HT1080 (cell line): Measurements from ENCODE around the gene ARMC6. TPM values are rescaled to one million over a fixed set of nuclear protein-coding genes. Genes with fewer than 3 reads are reported as not detected.

Source experiments
- DNase-seq: peaks from one replicate; pipeline ENCODE4 v3.0.0-alpha.2; 2015; ENCODE audit warnings: low read depth
- polyA plus RNA-seq, 2 experiments: library from polyadenylated mRNA; depleted of rRNA; stranded (reverse); fragments of >200 nt; gene quantifications; 2 replicates each; pipeline ENCODE4 v1.2.3, GENCODE V29; 2015
- total RNA-seq: library from RNA; depleted of rRNA; stranded (reverse); fragments of >200 nt; shearing (Covaris generic); gene quantifications from 2 replicates; pipeline ENCODE4 v1.2.3, GENCODE V29; 2014; rRNA removed

Gene ARMC6
- 126 and 130 TPM in 2 replicates for total RNA-seq
- 35.8 and 46.0 TPM in 2 replicates for polyA plus RNA-seq (2015; cell fraction: cytosol; rRNA removed)
- polyA plus RNA-seq (2015; cell fraction: nucleus; rRNA removed) = 44.5 and 44.6 TPM in 2 replicates

DNA sequence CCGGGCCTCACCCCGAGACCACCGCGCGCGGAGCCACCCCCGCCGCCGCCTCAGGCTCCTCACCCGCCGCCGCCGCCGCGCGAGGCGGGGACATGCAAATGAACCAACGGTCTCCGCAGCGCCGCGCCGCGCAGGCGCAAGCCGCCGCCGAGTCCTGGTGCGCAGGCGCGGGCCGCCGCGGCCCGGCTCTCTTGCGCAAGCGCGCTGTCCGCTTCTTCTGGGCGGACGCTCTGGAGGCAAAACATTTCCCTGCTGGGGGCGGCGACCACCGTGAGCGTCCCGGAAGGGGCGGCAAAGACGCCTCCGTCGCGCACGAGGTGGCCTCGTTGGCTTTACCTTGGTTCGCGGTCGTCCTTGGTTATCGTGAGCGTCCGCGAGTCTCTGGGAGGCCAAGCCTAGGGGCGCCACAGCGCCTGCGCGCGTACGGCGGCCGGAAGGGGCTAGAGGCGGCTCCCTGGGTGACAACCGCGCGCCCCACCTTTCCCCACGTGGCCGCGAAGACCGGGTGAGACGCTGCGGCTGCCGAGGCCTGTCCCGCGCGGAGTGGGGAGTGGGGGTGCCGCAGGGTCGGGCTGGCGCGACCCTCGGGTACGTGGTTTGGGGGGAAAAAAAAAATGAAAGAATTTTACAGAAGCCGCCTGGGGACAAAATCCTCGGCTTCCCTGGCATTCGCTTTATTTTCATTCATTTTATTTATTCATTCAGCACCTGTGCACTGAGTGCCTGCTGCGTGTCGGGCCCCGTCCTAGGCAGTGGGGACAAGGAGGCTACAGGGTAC, at the start of gene ARMC6, which contains the start of gene SUGP2:
Gene ARMC6, plus strand, starts transcription at position 178 of the 778 bp plus-strand sequence. CDS start 607 bp downstream, outside the sequence.
Gene SUGP2, minus strand, starts transcription at position 92 of the 778 bp plus-strand sequence. CDS start 2,446 bp downstream, outside the sequence.
- peak; percentile 90 for DNase-seq

DNA sequence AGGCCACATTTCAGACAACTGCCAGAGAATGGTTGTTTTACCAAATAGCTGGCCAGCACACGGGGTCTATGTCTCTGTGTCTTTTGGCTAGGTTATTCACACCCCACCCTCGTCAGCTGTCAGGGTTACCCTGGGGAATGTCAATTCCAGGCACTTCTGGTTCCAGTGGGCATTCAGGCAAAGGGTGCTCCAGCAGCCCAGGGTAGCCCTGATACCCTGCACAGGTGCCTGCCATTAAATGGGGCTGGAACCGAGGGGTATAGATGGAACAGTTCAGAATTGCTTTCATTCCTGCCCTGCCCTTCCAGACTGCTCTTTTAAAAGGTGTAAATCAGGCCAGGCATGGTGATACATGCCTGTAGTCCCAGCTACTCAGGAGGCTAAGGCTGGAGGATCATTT, 49.2 kb upstream of the ARMC6 start:
- no peak for DNase-seq

DNA sequence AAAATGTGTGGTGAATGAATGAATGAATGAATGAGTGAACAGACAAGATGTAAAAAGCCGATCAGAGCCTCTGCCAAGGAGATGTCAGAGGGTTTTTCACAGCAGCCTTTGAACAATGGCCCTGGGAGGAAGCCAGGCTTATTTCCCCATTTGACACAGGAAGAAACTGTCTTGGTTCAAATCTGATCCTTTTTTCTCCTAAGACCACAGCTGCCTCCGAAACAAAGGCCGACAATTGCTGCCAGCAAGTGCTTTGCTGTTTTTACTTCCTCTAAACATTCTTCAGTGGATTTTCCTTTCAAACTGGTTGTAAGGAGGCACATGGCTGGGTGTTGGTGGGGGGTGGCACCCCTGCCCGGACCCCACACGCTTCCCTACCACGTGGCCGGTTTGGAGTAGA, 48.1 kb upstream of the ARMC6 start:
- DNase-seq = no peak

DNA sequence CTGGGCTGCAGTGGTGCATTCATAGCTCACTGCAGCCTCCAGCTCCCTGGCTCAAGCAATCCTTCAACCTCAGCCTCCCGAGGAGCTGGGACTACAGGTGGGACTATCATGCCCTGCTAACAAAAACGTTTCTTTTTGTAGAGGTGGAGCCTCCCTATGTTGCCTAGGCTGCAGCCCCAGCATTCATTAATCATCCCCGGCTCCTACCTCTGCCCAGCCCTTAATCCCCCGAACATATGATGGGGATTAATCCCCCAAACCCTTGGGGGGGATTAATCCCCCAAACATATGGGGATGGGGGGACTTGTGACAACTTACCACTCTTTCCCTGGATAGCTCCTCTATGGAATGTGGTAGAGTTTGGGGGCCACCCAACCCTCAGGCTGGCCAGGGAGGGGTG, 45.9 kb upstream of the ARMC6 start:
- no peak for DNase-seq

DNA sequence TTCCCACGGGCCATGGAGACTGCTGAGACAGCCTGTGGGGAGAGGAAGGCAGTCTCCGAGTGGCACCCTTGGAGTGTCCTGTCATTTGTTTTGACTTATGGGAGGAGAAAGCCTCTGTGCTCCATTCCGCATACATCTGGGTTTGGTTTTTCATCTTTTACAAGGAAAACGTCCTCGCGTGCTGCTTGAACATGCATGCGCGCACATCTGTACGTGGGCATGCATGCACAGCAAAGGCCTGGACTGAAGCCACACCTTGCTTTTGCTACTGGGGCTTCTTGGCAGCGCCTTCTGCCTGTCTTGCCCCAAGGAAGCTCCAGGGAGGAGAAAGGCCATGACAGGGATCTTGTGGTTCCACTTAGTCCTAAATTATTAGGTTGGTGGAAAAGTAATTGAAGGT, 44.1 kb upstream of the ARMC6 start:
- no peak for DNase-seq

DNA sequence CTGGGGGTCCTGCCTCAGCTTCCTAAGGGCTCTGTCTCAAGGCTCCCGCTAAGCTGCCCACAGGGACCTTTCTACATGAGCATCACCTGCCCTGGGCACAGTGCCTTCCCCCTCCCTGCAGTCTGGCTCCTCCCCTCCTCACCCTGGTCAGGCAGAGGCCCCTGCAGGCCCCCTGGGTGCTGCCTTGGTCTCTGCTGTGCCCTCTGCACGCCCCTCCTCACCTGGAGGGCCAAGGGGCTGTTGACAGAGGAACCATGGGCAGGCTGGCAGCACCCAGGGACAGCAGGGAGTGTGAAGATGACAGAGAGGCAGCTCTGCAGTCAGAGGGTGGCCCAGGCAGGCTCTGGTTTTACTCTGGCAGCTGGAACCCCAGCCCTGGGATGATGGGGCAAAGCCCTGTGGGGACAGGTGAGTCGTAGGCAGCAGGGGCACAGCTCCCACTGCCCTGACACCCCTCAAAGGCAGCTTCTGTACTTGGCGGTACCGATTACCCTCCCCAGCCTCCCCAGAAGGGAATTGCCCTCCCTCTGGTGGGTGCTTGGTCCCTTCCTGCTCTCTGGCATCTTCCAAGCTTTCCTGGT, 43.2 kb upstream of the ARMC6 start:
- no peak for DNase-seq

DNA sequence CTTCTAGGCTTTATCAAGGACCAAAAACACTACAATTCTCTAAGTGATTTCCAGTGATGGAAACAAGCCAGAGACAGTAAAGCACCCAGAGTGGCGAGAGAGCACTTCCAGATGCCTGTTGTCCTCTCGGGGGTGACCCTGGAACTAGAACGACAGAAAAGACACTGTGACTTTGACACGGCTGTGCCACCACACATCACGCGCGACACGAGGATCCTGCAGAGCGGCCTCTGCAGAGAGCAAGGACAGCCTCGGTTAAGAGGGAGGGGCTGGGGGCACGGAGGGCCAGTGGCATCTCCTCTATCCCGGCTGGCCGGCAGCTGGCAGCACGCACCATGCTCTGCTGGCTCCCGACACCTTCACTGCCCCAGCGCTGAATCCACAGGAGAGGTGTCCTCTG, 42.4 kb upstream of the ARMC6 start:
- DNase-seq = no peak

DNA sequence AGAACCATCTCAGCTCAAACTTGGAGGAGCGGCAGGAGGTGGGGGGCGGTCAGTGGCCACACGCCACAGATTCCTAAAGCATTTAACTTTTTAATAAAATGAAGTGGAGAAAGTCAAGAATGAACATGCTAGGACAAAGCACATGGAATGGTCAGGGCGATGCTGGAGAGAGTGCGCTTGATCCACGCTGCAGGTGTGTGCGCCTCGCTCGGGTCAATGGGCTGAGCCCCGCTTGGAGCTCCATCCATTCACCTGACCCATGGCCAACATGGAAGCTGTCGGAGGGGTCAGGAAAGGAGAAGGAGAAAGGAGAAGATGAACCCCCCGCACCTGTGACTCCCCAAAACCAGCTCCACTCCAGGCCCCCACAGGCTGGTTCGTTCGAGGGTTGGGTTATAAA, 41.9 kb upstream of the ARMC6 start:
- DNase-seq = no peak

DNA sequence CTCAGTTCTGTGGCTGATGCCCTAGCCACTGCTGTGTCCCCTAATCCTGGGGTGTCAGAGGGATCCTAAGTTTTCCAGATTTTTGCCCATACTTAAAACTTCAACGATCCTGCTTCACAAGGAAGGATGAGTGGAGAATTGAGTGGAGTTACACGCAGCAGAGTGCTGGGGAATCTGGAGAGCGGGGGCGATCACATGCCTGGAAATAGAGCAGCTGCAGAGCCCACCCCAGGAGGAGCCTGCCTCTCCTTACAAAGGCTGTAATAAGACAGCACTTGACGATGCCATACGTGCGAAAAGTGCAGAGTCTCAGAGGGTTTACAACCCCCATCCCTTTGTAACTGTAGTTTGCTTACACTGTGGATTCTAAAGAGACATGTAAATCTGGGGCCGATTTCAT, 40.7 kb upstream of the ARMC6 start:
- DNase-seq = no peak

DNA sequence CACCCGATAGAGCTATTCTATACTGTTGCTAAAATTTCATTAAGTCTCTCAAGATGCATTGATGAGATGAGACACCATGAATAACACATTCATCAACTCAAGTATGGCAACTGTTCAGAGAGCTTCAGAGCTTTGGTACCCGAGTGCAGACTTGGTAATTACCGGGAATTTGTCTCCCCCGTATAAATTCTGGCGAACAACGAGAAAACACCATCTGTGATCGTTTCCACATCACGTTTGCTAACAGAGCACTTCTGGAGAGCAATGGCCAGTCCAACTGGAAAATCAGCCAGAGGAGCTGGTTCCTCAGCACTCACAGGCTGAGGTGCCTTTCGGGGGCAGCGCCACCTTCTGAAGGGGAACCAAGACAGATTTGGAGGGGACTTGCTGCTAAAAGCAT, 40.3 kb upstream of the ARMC6 start:
- no peak for DNase-seq

DNA sequence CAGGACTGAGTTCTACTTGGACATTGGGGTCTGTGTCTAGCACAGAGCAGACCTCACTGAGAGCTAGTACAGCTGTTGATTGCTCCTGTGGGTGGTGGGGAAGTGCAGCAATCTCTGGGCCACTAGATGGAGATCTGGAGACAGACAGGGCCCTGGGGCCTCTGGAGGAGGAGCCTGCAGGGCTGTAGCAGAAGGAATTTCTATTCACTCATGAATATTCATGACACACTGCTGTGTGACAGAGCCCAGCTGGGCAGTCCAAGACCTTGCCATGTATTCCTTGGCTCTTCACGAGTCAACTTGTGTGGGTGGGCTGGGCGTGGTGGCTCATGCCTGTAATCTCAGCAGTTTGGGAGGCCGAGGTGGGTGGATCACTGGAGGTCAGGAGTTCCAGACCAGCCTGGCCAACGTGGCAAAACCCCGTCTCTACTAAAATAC, 37.6 kb upstream of the ARMC6 start:
- peak; percentile 71 for DNase-seq

DNA sequence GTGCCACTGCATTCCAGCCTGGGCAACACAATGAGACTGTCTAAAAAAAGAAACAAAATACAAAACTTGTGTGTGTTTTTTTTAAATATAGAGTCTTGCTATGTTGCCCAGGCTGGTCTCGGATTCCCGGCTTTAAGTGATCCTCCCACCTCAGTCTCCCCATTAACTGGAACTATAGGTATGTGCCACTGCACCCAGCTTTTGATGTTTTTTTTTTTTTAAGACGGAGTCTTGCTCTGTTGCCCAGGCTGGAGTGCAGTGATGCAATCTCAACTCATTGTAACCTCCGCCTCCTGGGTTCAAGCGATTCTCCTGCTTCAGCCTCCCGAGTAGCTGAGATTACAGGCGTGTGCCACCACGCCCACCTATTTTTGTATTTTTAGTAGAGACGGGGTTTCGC, 37.1 kb upstream of the ARMC6 start:
- no peak for DNase-seq

DNA sequence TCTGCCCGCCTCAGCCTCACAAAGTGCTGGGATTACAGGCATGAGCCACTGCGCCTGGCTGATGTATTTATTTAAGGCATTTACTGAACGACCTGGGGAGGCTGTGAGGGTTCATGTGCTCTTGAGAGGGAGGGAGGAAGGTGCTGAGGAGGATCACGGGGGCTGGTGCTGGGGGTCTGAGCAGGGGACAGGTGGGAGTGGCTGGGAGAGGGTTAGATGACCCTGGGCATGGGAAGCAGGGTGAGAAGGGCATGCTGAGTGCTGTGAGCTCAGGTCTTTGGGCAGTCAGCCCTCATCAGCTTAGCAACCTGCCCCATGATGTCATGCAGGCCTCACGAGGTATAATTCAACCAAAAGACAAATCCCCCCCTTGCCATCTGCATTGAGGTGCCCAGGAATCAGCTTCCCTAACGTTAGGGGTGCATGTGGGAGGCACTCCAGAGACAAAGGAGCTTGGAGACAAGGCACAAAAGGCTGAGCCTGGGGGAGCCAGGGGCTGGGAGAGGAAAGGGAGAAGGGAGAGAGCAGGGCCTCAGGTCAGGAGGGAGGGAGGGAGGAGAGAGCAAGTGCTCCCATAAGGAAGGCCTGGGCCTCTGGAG, 36.5 kb upstream of the ARMC6 start:
- no peak for DNase-seq

DNA sequence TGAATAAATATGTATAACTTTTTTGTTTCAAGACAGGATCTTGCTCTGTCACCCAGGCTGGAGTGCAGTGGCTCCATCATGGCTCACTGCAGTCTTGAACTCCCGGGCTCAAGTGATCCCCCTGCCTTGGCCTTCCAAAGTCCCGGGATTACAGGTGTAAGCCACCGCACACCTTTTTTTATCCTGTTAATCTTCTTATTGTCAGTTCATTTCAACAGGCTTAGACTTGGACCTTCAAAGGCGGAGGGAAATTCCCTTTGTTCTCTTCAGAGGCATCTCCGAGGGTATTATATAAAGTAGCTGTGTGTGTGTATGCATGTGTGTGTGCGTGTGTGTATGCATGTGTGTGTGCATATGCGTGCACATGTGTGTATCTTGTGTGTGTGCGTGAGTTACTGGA, 35.1 kb upstream of the ARMC6 start:
- DNase-seq = no peak

DNA sequence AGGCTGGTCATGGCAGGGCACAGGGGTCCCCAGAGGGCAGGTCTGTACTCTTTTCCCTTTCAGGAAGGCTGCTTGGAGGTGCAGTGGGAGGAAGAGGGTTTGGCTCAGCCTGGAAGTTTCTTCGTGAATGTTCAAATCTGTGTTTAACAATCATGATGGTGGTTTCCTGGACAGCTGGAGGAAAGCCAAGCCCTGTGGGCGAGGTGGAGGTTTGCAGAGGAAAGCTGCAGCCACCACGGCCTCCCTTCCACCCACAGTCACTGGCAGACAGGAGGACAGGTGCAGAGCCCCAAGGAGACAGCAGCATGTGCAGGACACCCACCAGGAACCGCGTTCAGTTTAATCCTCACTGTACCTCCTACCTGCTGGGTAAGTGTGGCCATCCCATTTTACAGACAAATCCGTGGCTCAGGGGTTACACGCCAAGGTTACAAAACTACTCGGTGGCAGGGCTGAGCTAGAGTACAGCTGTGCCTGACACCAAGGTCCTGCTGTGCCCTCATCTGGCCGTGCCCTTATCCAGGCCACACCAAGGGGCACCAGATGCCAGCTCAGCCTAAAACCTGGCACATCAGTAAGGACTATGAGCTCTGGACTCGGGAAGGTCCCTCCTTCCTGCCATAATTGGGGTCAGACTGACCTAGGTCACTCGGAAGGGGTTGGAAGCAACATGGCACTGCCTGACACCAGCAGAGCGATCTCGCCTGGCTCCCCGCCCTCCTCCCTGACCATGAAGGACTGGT, 34.2 kb upstream of the ARMC6 start:
- peak; percentile 24 for DNase-seq

DNA sequence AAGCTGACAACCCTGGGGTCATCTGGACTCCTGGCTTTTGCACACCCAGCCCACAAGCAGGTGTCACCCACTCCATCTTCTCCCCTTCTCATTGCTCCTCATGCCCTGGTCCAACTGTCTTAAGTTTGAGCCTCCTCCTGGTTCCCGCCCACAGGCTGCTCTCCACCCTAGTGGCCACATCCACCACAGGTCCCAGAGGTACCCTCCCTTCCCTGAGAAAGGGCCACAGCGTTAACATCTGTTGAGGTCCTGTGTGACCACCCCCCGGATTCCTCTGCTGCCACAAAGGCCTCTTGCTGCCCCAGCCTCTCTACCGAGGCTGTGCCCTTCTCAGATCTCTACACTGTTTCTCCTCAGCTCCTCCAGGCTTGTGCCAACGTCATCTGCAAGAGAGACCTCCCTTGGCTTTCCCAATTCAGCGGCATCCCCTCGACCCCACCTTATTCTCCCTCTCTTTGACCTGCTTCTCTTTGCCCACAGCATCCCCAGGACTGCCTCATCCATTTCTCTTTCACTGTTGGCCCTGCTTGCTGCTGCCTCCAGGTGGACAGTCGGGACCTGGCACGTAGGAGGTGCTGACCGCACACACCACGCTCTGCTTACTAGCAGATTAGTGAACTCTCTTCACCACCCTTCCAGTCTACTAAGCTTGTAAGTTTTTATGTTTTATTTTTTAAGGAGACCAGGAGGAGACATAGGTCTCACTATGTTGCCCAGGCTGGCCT, 33.3 kb upstream of the ARMC6 start:
- DNase-seq = no peak

DNA sequence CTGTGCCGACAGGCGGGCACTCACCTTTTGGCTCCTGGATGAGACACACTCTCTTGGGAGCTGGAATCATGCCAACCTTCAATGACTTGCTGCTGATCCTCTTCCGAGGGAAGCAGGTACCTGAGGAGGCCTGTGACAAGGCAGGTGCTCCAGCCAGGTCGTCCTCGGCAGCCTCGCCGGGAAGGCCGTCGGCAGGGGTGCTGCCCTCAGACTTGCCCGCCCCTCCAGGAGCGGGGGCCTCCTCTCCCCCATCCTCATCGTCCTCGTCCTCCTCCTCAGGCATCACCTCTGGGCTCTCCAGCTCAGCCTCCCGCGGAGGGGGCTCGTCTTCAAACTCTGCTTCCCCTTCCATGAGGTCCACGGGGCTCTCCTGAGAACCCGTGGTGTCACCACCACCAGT, 29.3 kb upstream of the ARMC6 start:
- DNase-seq = no peak

DNA sequence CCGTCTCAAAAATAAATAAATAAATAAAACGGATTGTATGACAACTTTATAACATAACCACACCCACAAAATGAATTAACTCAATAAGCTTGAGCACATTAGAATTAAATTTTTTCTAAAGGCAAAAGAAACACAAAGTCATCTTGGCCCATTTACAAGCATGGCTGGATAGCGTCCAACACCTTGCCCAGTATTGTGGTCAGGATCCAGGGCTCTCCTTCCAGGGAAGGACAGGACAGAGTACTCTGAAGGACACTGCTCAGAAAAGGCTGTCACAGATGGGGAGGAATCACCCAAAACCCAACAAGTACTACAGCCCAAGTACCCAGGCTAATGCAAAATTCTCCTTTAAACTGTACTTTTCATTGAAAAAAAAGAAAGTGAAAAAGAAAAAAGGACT, 27.2 kb upstream of the ARMC6 start:
- no peak for DNase-seq

DNA sequence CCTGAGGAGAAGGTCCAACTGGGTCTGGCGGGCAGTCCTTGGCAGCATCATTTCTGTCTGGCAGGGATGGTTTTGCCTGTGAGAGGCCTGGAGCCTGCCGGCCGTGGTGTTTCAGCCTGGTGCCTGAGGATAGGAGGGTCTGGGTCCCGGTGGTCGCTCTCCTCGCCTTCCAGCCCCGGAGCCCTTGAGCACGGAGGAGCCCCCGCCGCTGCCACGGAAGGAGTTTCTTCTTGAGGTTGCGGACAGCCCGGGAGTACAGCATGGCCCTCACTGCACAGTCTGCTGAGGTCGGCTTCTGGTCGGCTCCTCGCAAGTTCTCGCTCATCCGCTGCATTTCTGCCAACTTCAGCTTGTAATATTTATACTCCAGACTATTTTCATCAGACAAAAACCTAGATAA, 23.5 kb upstream of the ARMC6 start:
- DNase-seq = no peak

DNA sequence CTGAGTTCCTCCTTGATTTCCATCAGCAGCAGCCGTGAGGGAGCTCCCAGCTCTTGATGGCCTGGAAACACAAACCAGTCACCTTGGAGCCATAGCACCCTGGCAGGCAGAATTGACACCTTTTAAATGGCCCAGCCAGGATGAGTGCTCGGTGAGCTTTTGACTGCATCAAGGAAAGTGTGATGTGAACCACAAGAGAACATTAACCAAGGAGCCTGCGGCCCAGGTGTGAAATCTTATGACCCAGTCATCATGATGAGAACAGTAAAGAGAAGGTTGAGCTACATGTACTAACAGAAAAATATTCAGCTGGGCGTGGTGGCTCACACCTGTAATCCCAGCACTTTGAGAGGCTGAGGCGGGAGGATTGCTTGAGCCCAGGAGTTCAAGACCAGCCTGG, 22.9 kb upstream of the ARMC6 start:
- no peak for DNase-seq

DNA sequence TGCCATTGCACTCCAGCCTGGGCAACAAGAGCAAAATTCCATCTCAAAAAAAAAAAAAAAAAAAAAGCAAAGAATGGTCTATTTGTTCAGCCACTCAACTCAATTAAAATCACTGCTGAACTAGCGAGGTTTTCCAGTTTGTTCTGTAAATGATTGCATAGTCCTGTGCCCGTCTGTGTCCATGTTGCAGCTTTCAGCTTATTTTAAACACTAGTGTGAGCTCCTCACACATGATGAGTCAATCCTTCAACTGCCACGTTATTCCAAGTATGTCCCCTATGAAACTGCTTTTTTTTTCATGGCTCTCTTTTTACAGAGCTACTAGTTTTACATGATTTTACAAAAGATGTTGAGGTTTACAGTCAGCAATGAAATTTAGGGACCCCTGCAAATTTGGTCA, 12.3 kb upstream of the ARMC6 start:
- peak; percentile 10 for DNase-seq
